DND-41 (cell line): ENCODE data around the gene MUCL3.

Experiments
- ATAC-seq: fragments of 200-7000 bp; cut with Tn5 transposase; 3 replicates; pipeline ENCODE4 v1.9.1; 2021; ENCODE audit warnings: low read depth; ENCODE audit not compliant: insufficient read depth
- DNase-seq: peaks from one replicate; pipeline ENCODE4 v3.0.0-alpha.2; 2020
- H2AFZ ChIP-seq: 2 replicates; pipeline ENCODE4 v1.6.0; 2012; ENCODE audit warnings: low read depth, low read length
- H3K27ac ChIP-seq: 2 replicates; pipeline ENCODE4 v1.5.1; 2012; ENCODE audit warnings: low read length, inconsistent platforms
- H3K27me3 ChIP-seq: fragments of 200-600 bp; sonication (generic); 2 replicates; pipeline ENCODE4 v1.6.0; 2012; ENCODE audit warnings: low read length, mild to moderate bottlenecking, inconsistent platforms; ENCODE audit not compliant: insufficient read depth, poor library complexity
- H3K36me3 ChIP-seq: 2 replicates; pipeline ENCODE4 v1.5.1; 2012; ENCODE audit warnings: low read length, inconsistent platforms; ENCODE audit not compliant: insufficient read depth
- H3K4me1 ChIP-seq: 2 replicates; pipeline ENCODE4 v1.5.1; 2012; ENCODE audit warnings: mild to moderate bottlenecking, low read length; ENCODE audit not compliant: insufficient read depth
- H3K4me2 ChIP-seq: 2 replicates; pipeline ENCODE4 v1.6.0; 2012; ENCODE audit warnings: mild to moderate bottlenecking, moderate library complexity, low read length, inconsistent platforms; ENCODE audit not compliant: insufficient read depth
- H3K4me3 ChIP-seq, 2 experiments: fragments of 200-600 bp in 1 of 2; shearing (Covaris generic) in 1 of 2; 2 replicates each; pipeline ENCODE4 v1.5.1; 2012 to 2016; ENCODE audit warnings: inconsistent platforms in 2 of 2, low read length in 2 of 2, mild to moderate bottlenecking in 2 of 2, low read depth in 1 of 2, moderate library complexity in 1 of 2
- H3K79me2 ChIP-seq: 2 replicates; pipeline ENCODE4 v1.6.0; 2012; ENCODE audit warnings: low read length, inconsistent platforms; ENCODE audit not compliant: insufficient read depth
- H3K9ac ChIP-seq: 2 replicates; pipeline ENCODE4 v1.6.0; 2012; ENCODE audit warnings: low read depth, mild to moderate bottlenecking, inconsistent platforms, low read length, moderate library complexity
- H3K9me3 ChIP-seq: 2 replicates; pipeline ENCODE4 v1.5.1; 2012; ENCODE audit warnings: low read length, moderate library complexity, mild to moderate bottlenecking, inconsistent platforms; ENCODE audit not compliant: insufficient read depth, severe bottlenecking
- H4K20me1 ChIP-seq: 2 replicates; pipeline ENCODE4 v1.6.0; 2012; ENCODE audit warnings: low read length; ENCODE audit not compliant: insufficient read depth
- CTCF ChIP-seq: IDR thresholded peaks from 2 replicates; pipeline ENCODE4 v1.5.1; 2012; ENCODE audit warnings: borderline replicate concordance, low read length, moderate library complexity, mild to moderate bottlenecking; ENCODE audit not compliant: poor library complexity, severe bottlenecking; ENCODE audit errors: extremely low read depth
- EZH2 ChIP-seq: IDR thresholded peaks from 3 replicates; pipeline ENCODE4 v1.6.1; 2012; ENCODE audit warnings: borderline replicate concordance, low read depth, mild to moderate bottlenecking, moderate library complexity, low read length, inconsistent platforms; ENCODE audit not compliant: severe bottlenecking

The MUCL3 gene

DNA sequence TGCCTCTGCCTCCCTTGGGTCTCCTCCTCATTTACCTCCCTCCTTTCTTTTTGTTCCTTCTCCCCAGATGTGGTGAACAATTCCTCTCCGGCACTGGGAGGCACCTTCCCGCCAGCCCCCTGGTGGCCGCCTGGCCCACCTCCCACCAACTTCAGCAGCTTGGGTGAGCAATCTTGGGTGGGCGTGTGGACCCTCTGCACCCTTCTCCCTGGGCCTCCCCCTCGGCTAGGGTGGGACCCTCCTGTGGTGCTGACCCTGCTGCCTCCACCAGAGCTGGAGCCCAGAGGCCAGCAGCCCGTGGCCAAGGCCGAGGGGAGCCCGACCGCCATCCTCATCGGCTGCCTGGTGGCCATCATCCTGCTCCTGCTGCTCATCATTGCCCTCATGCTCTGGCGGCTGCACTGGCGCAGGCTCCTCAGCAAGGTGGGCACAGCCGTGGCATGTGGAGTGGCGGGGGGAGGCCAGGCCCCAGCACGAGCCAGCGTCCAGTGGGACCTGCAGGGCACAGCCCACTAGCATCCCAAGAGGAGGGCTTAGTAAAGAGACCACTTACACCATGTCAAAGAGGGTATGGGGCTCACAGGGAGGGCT lies 47.7 kb upstream of the MUCL3 start:
- Histone ChIP-seq H4K20me1 (peaks cover 5% of the 10 kb centered on the region; the same call in 1 of the 2 replicates), H3K4me2 (no peak overlapping the region), H3K4me3 (no peak overlapping the region), H3K27me3 (no peaks in the 10 kb centered on the region), H3K9ac (no peak overlapping the region), H3K79me2 (peaks cover 4% of the 10 kb centered on the region; the same call in 1 of the 2 replicates), H3K36me3 (peaks cover 78% of the 10 kb centered on the region), H3K4me1 (0 out of 2 replicates have a peak, but pooled peaks cover 4% of the 10 kb centered on the region), H3K9me3 (no peaks in the 10 kb centered on the region), H2AFZ (no peak overlapping the region), H3K27ac (no peak overlapping the region)
- ATAC-seq: no peak
- TF ChIP-seq CTCF: peak; percentile 36
- no peak for TF ChIP-seq EZH2
- no peak for DNase-seq

GRCh38 chr6:30893666-30894065 lies 47.1 kb upstream of the MUCL3 start:
- Histone ChIP-seq H3K36me3 (peaks cover 83% of the 10 kb centered on the region), H3K79me2 (0 out of 2 replicates have a peak, but pooled peaks cover 1% of the 10 kb centered on the region), H3K9ac (no peak overlapping the region), H3K27me3 (no peaks in the 10 kb centered on the region), H3K4me3 (no peak overlapping the region), H3K9me3 (no peaks in the 10 kb centered on the region), H4K20me1 (peaks cover 5% of the 10 kb centered on the region; the same call in 1 of the 2 replicates), H3K4me2 (no peak overlapping the region), H3K27ac (no peak overlapping the region), H3K4me1 (0 out of 2 replicates have a peak, but pooled peaks cover 4% of the 10 kb centered on the region), H2AFZ (no peak overlapping the region)
- ATAC-seq (no peak), DNase-seq (no peak)
- no peak for TF ChIP-seq CTCF

- peaks cover 5% of the 10 kb centered on the region; the same call in 1 of the 2 replicates for H4K20me1 ChIP-seq
- no peaks in the 10 kb centered on the region for H3K9me3 ChIP-seq
- H3K27ac ChIP-seq: no peak overlapping the region
- H3K4me1 ChIP-seq: 0 out of 2 replicates have a peak, but pooled peaks cover 4% of the 10 kb centered on the region
- H3K4me2 ChIP-seq: no peak overlapping the region
- no peak overlapping the region for H3K4me3 ChIP-seq
- ATAC-seq (no peak), DNase-seq (no peak)
- no peaks in the 10 kb centered on the region for H3K79me2 ChIP-seq
- peaks cover 86% of the 10 kb centered on the region for H3K36me3 ChIP-seq
- no peaks in the 10 kb centered on the region for H3K27me3 ChIP-seq
- TF ChIP-seq EZH2: no peak
- no peak for TF ChIP-seq CTCF
- H2AFZ ChIP-seq: no peak overlapping the region
- no peak overlapping the region for H3K9ac ChIP-seq
These were observed 46.4 kb upstream of the MUCL3 start for GRCh38 chr6:30894381-30894780.
